C4-2B (cell line): ENCODE data around the gene FHOD3.

Experiments
- ZFX ChIP-seq: fragments of 450-650 bp; IDR thresholded peaks from 2 replicates; pipeline ENCODE4 v1.6.1; 2017
- TF ChIP-seq, protein P1 (sequence below): fragments of 450-650 bp; conservative IDR thresholded peaks from 2 replicates; pipeline ENCODE4 v1.5.1; 2017; ENCODE audit warnings: mild to moderate bottlenecking

DNA sequence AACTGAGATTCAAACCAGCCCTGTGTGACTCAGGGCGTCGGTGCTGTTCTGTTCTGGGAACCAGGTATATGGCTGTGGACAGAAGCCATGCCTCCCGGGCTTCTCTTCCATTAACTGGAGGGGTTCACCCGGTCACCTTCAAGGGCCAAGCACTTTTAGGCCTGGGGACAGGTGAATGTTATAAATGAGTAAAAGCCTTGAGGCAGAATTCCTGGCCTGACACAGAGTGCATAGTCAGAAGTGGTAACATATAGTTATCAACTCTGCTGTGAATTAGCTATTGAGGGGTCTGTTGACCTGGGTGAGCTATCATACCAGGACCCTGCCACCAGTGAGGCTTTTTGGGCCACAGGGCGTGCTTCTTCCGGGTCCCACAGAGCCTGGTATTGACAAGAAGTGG, 2.7 kb downstream of the FHOD3 start:
- TF ChIP-seq, protein P1, sequence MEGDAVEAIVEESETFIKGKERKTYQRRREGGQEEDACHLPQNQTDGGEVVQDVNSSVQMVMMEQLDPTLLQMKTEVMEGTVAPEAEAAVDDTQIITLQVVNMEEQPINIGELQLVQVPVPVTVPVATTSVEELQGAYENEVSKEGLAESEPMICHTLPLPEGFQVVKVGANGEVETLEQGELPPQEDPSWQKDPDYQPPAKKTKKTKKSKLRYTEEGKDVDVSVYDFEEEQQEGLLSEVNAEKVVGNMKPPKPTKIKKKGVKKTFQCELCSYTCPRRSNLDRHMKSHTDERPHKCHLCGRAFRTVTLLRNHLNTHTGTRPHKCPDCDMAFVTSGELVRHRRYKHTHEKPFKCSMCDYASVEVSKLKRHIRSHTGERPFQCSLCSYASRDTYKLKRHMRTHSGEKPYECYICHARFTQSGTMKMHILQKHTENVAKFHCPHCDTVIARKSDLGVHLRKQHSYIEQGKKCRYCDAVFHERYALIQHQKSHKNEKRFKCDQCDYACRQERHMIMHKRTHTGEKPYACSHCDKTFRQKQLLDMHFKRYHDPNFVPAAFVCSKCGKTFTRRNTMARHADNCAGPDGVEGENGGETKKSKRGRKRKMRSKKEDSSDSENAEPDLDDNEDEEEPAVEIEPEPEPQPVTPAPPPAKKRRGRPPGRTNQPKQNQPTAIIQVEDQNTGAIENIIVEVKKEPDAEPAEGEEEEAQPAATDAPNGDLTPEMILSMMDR = no peak
- no peak for TF ChIP-seq ZFX
